ENCODE measurements around the gene ERCC2. TPM values are rescaled to one million over a fixed set of nuclear protein-coding genes. Genes with fewer than 3 reads are reported as not detected.

Gene ERCC2
- total RNA-seq, 1 experiment from 2014 or later = 58.9 TPM

GRCh38 chr19:45340899-45341453 lies 29.4 kb downstream of the ERCC2 start:
- RAD21 ChIA-PET (ENCODE audit: low non-redundant PET in 1 of 2, low total read pairs in 2 of 2, uncharacterized antibody in 2 of 2, unreplicated experiment in 2 of 2) = no interaction called here
- H3K79me2 ChIP-seq (ENCODE audit: insufficient read depth, low read length) = 0 out of 2 replicates have a peak, but pooled peaks cover 3% of the 10 kb centered on the region
- POLR2A ChIA-PET = no interaction called here
- H3K9ac ChIP-seq (ENCODE audit: low read length) = peak overlapping the region; percentile 76
- no peak for DNase-seq (ENCODE audit: low read depth, low spot score)
- H2AFZ ChIP-seq (ENCODE audit: low read depth, low read length, poor library complexity, severe bottlenecking) = no peak overlapping the region
- H3K36me3 ChIP-seq (ENCODE audit: control insufficient read depth in 1 of 2, insufficient read depth in 2 of 2, low read length in 2 of 2) = no peaks in the 10 kb centered on the region
- no peaks in the 10 kb centered on the region for H4K20me1 ChIP-seq (ENCODE audit: insufficient read depth)
- peak; percentile 52 for ATAC-seq
- peak overlapping the region; percentile 30; the same call in 1 of the 2 replicates for H3K27ac ChIP-seq (ENCODE audit: low read depth, low read length)
- TF ChIP-seq TCF7L2 (IDR thresholded peaks at IDR 0.05; ENCODE audit: borderline replicate concordance, extremely low read depth, insufficient read depth, insufficient read length) = peak; percentile 5
- 0 out of 2 replicates have a peak, but pooled peaks have one; percentile 51 for TF ChIP-seq ZFX (IDR thresholded peaks at IDR 0.05)
- TF ChIP-seq ELF1 (IDR thresholded peaks at IDR 0.05; ENCODE audit: borderline replicate concordance, low read depth) = no peak
- H3K4me1 ChIP-seq (ENCODE audit: control insufficient read depth in 1 of 2, insufficient read depth in 2 of 2, low read length in 2 of 2) = peaks cover 19 to 53% of the 10 kb centered on the region in 2 experiments
- CTCF ChIA-PET = no interaction called here
- H3K9me2 ChIP-seq (ENCODE audit: insufficient read depth) = no peaks in the 10 kb centered on the region
- intact Hi-C loops (cut with micrococcal nuclease) = no loop called here
- TSS peak; percentile 62 for BruUV-seq (replicated peaks)
- peak overlapping the region; percentile 93 for H3K4me2 ChIP-seq (ENCODE audit: low read length)
- no peaks in the 10 kb centered on the region for H3K27me3 ChIP-seq (ENCODE audit: insufficient read depth, low read length)
- H3K9me3 ChIP-seq (ENCODE audit: control insufficient read depth in 1 of 2, insufficient read depth in 1 of 2, low read depth in 1 of 2, low read length in 2 of 2) = no peaks in the 10 kb centered on the region
- peak overlapping the region; percentile 67 to 81 for H3K4me3 ChIP-seq (replicated peaks in 1 of 2; ENCODE audit: low read depth in 1 of 2, low read length in 2 of 2)

GRCh38 chr19:45340232-45340898 lies 30.0 kb downstream of the ERCC2 start, which contains the start of gene KLC3:
KLC3 (plus strand) TSS chr19:45340750; CDS start chr19:45345542, 4,792 bp downstream.
- no peak within 1 kb of the TSS for H2AFZ ChIP-seq (ENCODE audit: low read depth, low read length, poor library complexity, severe bottlenecking)
- H3K9me2 ChIP-seq (ENCODE audit: insufficient read depth) = no peaks in the 10 kb centered on the region
- H3K4me2 ChIP-seq (ENCODE audit: low read length) = peak within 1 kb of the TSS; percentile 93
- H3K27ac ChIP-seq (ENCODE audit: low read depth, low read length) = peak within 1 kb of the TSS; percentile 30; the same call in 1 of the 2 replicates
- H3K4me1 ChIP-seq (ENCODE audit: control insufficient read depth in 1 of 2, insufficient read depth in 2 of 2, low read length in 2 of 2) = peaks cover 23 to 55% of the 10 kb centered on the region in 2 experiments
- peak; percentile 16 for TF ChIP-seq TCF7L2 (IDR thresholded peaks at IDR 0.05; ENCODE audit: borderline replicate concordance, extremely low read depth, insufficient read depth, insufficient read length)
- no peak for TF ChIP-seq ZNF274 (IDR thresholded peaks at IDR 0.05; ENCODE audit: low read depth, low read length)
- no peak for TF ChIP-seq FOSL1 (IDR thresholded peaks at IDR 0.05; ENCODE audit: low read depth)
- TF ChIP-seq POLR2AphosphoS5 (IDR thresholded peaks at IDR 0.05; ENCODE audit: low read depth, low read length) = peak; percentile 84
- no peak for TF ChIP-seq ELF1 (IDR thresholded peaks at IDR 0.05; ENCODE audit: borderline replicate concordance, low read depth)
- TF ChIP-seq SP1 (IDR thresholded peaks at IDR 0.05; ENCODE audit: low read depth) = no peak
- no peak for TF ChIP-seq CBX3 (IDR thresholded peaks at IDR 0.05; ENCODE audit: low read depth)
- TF ChIP-seq MAX (IDR thresholded peaks at IDR 0.05) = no peak; the same call in 1 of the 2 replicates
- TF ChIP-seq SRF (IDR thresholded peaks at IDR 0.05; ENCODE audit: low read depth) = no peak
- TF ChIP-seq EZH2 (IDR thresholded peaks at IDR 0.05) = no peak
- peak; percentile 61; the same call in 1 of the 2 replicates for TF ChIP-seq EGR1 (IDR thresholded peaks at IDR 0.05; ENCODE audit: low read depth)
- TF ChIP-seq REST (IDR thresholded peaks at IDR 0.05; ENCODE audit: low read depth) = no peak
- no peak for TF ChIP-seq CEBPB (IDR thresholded peaks at IDR 0.05; ENCODE audit: low read depth)
- TF ChIP-seq POLR2A (IDR thresholded peaks at IDR 0.05; ENCODE audit: borderline replicate concordance, extremely low read depth, insufficient read depth, insufficient read length) = peak; percentile 55
- DNase-seq (ENCODE audit: low read depth, low spot score) (peak; percentile 27), ATAC-seq (peak; percentile 72)
- H4K20me1 ChIP-seq (ENCODE audit: insufficient read depth) = no peaks in the 10 kb centered on the region
- RAD21 ChIA-PET (ENCODE audit: low non-redundant PET in 1 of 2, low total read pairs in 2 of 2, uncharacterized antibody in 2 of 2, unreplicated experiment in 2 of 2) = no interaction called here
- CTCF ChIA-PET = no interaction called here
- peak within 1 kb of the TSS; percentile 67 to 81 for H3K4me3 ChIP-seq (replicated peaks in 1 of 2; ENCODE audit: low read depth in 1 of 2, low read length in 2 of 2)
- H3K36me3 ChIP-seq (ENCODE audit: control insufficient read depth in 1 of 2, insufficient read depth in 2 of 2, low read length in 2 of 2) = no peaks in the 10 kb centered on the region
- no TSS peak for BruUV-seq (replicated peaks)
- H3K9ac ChIP-seq (ENCODE audit: low read length) = peak within 1 kb of the TSS; percentile 76
- H3K79me2 ChIP-seq (ENCODE audit: insufficient read depth, low read length) = 0 out of 2 replicates have a peak, but pooled peaks cover 3% of the 10 kb centered on the region
- intact Hi-C loops (cut with micrococcal nuclease) = no loop called here
- H3K9me3 ChIP-seq (ENCODE audit: control insufficient read depth in 1 of 2, insufficient read depth in 1 of 2, low read depth in 1 of 2, low read length in 2 of 2) = no peaks in the 10 kb centered on the region
- no peaks in the 10 kb centered on the region for H3K27me3 ChIP-seq (ENCODE audit: insufficient read depth, low read length)
- POLR2A ChIA-PET = no interaction called here
